GF-D8 (cell line): ENCODE results near the gene NEU4.

Source experiments
- DNase-seq: peaks from one replicate; lab custom pipeline; 2025; lab: John Stamatoyannopoulos, UW

Gene NEU4

DNA sequence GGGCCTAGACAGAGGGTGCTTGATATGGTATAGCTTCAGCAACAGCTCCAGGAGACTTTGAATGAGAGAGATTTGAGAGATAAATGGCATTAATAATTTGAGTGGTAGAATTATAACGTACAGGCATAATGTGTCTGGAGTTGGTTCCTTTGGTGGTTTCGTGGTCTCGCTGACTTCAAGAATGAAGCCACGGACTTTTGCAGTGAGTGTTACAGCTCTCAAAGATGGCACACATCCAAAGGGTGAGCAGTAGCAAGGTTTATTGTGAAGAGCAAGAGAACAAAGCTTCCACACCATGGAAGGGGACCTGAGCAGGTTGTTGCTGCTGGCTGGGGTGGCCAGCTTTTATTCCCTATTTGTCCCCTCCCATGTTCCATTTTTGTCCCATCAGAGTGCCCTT is 26.6 kb downstream of the NEU4 start:
- DNase-seq: no peak

DNA sequence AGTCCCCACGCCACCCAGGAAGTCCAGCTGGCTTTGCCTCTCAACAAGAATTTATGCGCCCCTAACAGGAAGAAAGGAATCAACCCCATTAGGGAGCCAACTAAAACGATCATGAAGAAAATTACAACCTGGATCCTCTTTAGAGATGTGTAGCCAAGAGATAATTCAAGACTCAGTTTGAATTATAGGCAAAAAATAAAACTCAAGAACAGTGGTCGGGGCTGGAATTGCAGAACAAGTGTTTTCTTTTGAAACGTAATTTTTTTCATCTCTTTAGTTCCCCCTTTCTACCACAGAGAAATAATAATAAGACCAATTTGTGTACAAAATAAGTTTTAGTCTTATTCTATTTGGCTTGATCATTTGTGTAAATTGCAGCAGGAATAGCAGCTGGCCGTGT is 27.3 kb downstream of the NEU4 start:
- DNase-seq: no peak

DNA sequence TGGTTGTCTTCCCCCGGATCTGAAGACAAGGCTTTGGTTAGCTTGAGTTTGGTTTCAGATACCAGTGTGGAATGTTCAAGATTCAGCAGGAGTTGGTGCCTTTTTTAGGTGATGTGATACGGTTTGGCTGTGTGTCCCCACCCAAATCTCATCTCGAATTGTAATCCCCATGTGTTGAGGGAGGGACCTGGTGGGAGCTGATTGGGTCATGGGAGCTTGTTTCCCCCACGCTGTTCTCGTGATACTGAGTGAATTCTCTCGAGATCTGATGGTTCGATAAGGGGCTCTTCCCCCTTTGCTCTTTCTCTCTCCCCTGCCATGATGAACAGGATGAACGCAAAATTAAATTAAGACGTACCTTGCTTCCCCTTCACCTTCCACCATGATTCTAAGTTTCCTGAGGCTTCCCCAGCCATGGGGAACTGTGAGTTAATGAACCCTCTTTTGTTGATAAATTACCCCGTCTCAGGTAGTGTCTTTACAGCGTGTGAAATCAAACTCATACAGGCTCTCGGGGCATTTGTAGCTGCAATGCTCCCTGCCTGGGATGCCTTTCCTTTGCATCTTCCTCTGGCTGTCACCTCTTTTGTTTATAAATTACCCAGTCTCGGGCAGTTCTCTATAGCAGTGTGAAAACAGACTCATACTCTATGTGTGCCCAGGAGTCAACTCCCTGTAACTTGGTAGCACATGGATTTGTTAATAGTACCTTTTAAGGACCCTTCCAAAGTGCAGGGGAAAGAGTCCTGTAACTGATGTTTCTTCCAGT is 28.4 kb downstream of the NEU4 start:
- DNase-seq: no peak

DNA sequence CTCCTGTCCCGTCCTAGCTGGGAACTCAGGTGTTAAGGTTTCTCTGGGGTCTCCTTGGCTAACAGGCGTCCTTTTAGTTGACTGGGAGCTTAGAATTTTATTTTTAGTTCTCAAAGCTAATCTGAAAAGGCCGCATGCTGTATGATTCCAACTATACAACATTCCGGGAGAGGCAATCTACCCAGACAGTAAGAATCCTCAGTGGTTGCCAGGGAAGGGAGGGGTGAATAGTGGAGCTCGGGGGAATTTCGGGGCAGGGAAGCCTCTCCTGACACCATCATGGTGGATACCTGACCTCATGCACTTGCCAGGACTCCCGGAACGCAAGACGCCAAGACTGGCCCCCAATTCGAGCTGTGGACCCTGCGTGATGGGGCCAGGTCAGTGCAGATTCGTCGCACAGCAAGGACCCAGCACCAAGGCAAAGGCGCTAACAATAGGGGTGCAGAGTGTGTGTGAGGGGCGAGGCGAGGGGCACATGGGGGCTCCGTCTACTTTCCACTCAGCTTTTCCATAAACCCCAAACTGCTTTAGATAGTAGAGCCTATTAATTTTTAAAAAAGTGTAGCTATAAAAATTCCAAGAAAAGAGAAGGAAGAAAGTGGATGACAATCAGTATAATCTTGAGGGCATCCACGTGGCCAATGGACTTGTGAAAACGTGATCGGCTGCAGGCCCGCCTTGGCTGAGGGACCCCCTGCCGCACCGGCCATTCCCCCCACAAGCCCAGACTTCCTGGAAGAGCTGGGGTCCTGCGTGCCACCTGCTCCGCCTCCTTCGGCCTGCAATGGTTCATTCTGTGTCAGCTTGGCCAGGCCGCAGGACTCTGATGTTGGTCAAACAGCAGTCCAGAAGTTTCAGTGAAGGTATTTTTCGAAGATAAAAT is 32.4 kb downstream of the NEU4 start:
- no peak for DNase-seq

DNA sequence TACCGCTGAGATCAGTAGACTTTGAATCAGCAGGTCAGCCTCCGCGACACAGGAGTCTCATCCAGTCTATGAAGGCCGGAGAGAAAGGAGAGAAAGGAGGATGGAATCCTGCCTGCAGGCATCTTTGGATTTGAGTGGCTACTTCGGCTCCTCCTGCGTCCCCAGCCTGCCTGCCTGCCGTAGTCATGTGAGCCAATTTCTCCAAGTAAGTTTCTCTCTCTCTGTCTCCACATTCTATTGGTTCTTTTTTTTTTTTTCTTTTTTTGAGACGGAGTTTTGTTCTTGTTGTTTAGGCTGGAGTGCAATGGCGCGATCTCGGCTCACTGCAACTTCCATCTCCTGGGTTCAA is 33.0 kb downstream of the NEU4 start:
- no peak for DNase-seq

DNA sequence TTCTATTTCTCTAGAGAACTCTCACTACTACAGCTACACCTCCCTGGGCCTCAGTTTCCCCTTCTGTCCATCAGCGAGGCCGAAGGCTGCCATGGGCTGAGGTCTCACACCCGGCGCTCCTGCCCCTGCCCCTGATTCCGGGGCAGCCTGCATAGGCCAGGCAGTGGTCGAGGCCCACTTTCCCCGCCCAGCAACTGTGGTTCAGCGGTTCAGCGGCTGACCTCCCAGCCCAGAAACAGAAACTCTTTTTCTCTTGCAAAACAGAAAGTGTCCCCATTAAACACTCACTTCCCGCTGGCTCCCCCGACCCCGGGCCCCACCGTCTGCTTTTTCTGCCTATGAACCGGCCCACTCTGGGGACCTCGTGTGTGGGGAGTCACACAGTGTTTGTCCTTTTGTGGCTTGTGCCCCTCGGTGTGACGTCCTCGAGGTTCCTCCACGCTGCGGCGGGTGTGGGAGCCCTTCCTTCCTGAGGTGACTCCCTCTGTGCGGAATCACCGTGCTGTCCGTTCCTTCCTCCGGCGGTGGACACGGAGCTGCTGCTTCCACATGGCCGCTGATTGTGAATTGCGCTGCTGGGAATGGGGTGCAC is 33.7 kb downstream of the NEU4 start:
- peak; percentile 59 for DNase-seq

DNA sequence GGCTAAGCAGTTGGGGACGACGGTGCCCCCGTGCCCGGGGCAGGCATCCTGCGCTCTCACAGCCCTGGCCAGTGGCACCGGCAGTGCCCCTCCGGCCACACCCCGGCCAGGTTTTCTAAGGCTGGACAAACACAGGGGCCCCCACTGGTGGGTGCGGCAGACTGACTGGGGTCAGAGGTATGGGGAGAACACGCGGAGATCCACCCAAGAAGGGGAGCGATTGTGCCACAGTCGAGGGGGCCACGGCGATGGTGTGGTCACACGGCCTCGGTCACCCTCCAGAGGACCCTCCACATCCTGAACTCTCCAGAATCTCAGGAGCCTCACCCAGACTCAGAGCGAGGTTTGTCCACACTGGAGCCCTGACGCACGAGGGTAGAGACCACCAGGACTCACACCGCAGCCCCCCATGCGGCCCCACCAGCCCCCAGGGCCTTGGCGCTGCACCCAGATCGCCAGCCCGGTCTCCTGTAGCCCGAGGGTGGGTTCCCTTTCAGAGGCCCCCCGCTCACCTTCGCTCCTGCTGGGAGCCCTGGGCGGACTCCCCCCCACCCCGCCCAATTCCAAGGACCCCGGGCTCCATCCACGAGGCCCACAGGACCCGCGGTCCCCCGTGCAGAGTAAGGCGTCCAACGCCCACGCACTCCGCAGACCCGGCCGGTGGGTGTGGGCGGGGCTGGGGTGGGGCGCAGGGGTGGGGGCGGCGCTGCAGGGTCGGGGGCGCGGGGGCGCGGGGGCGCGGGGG is 34.5 kb downstream of the NEU4 start:
- no peak for DNase-seq

DNA sequence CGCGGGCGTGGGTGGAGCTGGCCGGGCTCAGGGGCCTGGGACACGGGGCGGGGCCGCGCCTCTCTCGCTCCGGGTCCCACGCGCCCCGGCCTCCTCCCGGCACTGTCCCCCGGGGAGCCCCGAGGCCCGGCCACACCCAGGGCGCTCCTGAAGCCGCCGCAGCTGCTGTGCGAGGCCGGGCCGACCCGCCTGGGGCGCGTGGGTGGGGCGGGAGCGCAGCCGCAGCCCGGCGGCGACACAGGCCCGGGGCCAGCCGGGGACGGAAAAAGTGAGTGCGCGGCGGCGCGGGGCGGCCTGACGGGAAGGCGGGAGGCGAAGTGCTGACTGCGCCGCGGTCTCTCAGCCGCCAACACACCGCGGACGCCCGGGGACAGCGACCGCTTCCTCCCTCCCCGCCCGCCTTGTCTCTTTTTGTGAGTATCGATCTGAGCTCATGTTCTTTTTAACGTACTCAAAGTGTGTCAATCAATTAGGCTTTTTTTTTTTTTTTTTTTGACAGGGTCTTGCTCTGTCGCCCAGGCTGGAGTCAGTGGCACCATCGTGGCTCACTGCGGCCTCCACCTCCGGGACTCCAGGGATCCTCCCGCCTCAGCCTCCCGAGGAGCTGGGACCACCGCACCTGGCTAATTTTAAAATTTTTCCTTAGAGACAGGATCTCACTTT is 35.2 kb downstream of the NEU4 start:
- DNase-seq: peak; percentile 46

DNA sequence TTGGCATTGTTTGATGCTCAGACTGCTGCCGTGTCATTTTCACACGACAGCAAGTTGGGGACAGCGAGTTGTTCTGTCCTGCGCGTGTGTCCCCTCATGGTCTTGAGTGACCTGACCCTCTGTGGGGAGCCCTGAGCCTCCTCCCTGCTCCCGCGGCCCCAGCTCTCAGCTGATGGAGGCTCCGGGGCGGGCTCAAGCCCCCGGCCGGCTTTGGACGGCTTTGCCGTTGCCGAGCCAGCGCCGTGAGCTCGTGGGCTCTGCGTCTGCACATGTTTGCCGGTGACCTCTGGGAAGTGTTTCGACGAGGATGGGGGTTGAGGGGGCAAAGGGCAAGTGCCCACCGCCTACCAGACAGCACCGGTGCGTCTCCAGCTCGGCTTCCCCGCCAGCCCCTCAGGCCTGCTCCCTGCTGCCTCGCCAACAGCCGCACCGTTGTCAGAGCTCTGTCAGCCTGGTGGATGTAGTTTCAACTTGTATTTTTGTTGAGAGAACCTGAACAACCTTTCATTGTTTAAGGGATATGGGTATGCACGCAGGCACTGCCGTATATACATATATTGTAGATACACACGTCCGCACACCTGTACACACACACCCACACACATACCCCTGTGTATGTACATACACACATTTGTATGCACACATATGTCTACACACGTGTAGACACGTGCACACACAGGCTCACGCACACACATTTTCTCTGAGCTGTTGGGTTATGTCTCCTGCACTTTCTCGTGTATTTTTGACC is 36.0 kb downstream of the NEU4 start:
- no peak for DNase-seq

DNA sequence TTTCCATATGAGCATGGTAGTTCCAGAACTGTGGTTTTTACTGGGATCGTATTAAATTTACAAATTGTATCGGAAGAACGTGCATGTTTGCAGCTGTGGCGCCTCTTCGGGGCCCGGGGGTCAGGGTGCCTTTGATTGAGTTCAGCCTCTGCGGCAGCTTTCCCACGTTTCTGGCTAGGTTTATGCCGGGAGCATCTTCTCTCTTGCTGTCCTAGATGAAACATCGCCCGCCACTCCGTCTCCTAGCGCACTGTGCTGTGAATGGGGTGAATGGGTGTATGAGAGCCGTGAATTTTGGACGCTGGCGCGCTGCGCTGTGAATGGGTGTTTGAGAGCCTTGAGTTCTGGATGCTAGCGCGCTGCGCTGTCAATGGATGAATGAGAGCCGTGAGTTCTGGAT is 37.4 kb downstream of the NEU4 start:
- no peak for DNase-seq

DNA sequence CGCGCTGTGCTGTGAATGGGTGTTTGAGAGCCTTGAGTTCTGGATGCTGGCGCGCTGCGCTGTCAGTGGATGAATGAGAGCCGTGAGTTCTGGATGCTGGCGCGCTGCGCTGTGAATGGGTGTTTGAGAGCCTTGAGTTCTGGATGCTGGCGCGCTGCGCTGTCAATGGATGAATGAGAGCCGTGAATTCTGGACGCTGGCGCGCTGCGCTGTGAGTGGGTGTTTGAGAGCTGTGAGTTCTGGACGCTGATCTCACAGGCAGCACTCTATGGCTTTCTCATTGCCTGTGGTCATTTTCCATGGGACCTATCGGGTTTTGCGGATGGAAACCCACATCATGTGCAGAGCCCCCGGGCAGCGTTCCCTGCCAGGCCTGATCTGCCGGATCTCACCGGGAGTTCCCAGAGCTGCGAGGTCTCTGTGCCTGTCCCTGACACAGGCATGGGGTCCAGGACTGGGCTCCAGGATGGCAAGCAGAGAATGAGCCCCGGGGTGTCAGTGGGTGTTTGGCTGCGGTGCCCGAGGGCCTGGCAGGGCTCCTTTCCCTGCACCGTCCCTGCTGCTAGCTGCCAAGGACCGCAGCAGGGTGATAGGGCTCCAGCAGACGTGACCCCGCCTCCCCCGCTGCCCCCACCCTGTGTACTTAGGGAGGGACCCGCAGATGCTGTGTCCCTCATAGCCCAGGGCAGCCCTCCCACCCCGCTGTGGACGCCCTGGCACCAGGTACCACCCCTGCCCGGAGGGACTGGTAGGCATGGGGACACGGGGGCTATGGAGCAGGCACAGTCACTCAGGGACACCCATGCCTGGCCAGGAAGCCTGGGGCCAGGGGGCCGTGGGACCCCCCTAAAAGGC is 40.0 kb downstream of the NEU4 start:
- no peak for DNase-seq

DNA sequence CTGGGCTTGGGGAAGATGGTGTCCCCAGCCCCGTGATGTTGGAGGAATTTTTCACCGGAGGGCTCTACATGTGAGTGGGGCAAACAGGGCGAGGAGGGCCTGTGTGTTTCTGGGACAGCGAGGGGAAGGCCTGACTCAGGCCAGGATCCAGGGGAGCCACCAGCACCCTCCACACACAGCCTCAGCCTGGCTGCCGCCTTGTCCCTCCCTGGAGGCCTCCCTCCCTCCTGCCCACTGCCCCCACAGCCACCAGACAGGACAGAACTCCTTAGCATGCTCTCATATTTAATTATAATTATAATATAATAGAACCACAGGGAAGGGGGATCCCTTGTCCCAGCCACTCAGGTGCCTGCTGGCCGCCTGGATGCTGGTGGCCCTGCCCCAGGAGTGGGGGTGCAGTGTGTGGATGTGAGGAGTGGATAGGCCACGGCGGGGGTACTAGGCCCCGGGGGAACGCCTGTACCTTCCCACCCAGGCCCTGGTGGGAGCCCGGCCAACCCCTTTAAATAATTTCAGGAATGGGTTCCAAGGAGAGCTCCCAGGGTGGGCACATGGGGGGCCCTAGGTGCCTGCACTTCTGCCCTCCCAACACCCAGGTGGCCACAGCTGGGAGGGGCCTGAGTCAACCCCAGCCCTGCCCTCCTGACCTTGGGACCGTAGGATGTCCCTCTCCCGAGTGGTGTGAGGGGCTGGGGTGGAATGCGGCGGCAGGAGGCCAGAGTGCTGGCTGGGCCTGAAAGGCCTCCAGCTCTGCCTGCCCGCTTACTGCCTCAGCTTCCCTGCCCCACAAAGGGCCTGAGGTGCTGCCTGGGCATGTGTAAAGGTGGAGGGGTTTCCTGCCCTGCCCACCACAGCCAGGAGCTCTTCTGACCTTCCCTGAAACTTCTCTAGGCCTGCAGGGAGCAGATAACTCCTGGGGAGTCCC is 40.9 kb downstream of the NEU4 start:
- no peak for DNase-seq

DNA sequence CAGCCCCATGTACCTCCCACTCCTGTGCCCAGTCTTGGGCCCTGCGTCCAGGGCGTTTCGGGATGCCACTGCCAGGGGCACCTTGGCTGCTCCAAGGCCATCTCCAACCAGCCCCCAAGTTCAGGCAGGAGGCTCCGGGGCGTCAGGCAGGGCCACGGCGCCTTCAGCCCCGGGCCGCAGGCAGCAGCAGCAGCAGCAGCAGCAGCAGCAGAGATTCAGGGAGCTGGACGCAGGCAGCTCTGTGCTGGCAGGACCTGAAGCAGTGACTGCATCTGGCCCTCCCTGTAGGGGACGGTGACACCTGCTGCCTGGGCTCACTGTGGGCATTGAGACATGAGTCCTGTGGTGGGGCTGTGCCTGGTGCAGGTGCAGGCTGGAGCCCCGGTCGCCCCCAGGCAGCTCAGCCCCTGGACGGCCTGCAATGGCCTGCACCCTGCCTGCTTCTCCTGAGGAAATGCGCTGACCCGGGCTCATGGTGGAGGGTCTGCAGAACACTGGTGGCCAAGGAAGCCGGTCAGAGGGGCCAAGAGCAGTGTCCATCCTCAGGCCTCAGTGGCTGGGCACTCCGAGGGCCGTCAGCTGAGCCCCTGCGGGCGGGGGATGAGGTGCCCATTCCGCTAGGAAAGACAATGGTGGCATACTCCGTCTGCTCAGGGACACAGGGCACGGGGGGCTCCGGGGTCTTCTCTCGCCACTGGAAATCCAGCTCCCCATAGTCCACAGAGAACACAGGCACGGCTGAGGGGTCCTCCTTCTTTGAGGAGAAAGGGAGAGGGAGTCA is 41.7 kb downstream of the NEU4 start:
- DNase-seq: no peak

DNA sequence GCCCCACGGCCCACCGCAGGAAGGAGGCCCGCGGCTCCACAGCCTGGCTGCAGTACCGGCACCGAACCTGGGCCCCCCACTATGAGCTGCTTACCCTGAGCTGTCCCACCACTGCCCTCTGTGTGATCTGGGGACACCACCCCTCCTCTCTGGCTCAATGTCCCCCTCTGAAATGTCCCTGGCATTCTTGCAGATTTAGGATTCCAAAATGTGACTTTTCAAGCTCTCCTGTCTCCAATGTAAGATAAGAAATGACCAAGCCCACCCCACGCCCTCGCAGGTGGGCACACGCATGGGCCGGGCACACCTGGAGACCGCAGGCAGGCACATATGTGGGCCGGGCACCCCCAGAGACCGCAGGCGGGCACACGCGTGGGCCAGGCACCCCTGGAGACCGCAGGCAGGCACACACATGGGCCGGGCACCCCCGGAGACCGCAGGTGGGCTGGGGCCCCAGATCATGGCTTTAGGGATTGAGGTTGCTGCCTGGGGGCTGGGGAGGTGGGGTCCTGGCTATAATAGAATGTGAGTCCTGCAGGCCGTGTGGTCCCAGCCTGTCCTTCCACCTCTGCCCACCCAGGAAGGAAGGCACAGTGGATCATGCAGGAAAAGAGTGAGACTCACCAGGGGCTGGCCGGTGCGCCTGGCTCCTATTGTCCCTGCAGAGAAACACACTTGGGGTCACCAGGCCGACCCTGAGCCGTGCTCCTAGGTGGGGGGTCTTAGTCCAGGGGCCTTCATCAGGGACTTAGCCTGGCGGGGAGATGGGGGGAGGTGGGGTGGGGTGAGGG is 42.5 kb downstream of the NEU4 start:
- DNase-seq: no peak

DNA sequence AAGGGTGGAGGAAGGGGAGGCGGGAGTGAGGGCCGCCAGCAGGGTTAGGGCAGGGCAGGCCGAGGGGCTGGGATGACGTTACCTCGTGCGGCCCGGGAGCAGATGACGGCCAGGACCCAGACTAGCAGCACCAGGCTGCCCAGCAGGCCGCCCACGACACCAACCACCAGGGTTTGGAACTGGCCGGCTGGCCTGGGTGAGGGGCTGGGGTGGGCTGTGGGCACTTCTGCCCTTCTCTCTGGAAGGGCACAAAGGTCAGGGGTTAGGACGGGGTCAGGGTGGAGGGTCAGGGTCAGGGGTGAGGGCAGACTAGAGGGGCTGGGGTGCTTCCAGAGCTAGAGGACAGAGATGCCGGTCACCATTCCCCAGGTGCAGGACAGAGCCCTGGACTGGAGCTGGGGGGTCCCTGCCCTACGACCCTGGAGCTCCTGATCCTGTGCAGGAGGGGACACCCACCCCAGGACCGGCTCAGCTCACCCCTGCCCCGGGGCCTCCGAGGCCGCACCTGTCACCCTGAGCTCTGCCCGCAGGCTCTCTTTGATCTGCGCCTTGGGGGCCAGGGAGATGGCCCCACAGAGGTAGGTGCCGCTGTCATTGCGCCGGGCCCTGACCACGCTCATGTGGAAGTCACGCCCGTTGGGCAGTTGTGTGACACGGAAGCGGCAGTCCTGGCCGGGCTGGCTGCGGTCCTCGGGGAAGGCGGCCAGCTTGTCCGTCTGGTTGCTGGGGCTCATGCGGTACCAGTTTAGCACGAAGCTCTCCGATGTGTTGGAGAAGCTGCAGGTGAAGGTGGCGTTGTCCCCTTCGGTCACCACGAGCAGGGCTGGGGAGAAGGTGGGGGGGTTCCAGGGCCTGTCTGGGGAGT is 43.4 kb downstream of the NEU4 start:
- no peak for DNase-seq

DNA sequence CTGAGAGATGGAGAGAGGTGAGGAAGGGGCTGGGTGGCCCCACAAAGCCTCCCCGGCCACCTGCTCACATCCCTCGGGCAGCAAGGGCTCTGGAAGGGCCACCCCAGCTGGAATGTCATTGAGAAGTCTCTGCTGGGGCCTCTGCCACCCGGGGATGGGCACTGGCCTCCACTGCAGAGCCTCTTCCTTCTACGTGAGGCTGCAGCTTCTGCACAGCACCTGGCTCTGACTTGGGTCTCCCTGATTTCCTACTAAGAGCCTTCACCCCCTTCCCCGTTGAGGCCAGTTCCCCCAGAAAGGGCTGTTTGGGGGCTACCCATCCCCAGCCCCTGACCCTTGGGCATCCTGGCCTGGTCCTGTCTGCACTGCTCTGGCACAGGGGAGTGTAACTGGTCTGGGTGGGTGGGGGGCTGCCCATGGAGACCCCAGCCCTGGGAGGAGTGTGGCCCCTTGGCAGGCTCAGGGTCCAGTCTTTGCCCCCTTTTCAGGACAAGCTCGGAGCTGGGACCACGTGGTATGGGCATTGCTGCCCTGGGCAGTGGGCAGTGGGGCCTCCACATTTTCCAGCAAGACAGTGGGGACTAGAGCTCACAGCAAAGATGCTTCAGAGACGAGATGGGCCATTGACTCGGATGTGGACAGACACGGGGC is 44.1 kb downstream of the NEU4 start:
- DNase-seq: no peak
